Aorta (tissue), 5 donors: ENCODE results near the gene METRNL. TPM values are rescaled to one million over a fixed set of nuclear protein-coding genes. Genes with fewer than 3 reads are reported as not detected.

Experiments
- ATAC-seq: fragments of 200-7000 bp; cut with Tn5 transposase; one replicate; pipeline ENCODE4 v1.9.1; 2022; ENCODE audit warnings: moderate library complexity; ENCODE audit not compliant: low FRiP score
- DNase-seq, 2 donors: peaks; one replicate each; pipeline ENCODE4 v3.0.0-alpha.2; 2020
- H3K27ac ChIP-seq, 2 donors: one replicate each; pipeline ENCODE4 v1.5.1; 2013; ENCODE audit warnings: low read length in 2 of 2, mild to moderate bottlenecking in 2 of 2, moderate library complexity in 2 of 2, control low read depth in 1 of 2, inconsistent platforms in 1 of 2, low read depth in 1 of 2
- H3K27me3 ChIP-seq, 2 donors: one replicate each; pipeline ENCODE4 v1.6.1; 2013; ENCODE audit warnings: control low read depth in 1 of 2, low read length in 1 of 2, mild to moderate bottlenecking in 1 of 2, moderate library complexity in 1 of 2; ENCODE audit not compliant: insufficient read depth in 2 of 2, control insufficient read depth in 1 of 2
- H3K36me3 ChIP-seq, 2 donors: one replicate each; pipeline ENCODE4 v1.6.1; 2013; ENCODE audit warnings: control low read depth in 1 of 2, low read length in 1 of 2, mild to moderate bottlenecking in 1 of 2; ENCODE audit not compliant: insufficient read depth in 2 of 2, control insufficient read depth in 1 of 2
- H3K4me1 ChIP-seq, 2 donors: one replicate each; pipeline ENCODE4 v1.6.1; 2013; ENCODE audit warnings: low read length in 2 of 2, control low read depth in 1 of 2, mild to moderate bottlenecking in 1 of 2, moderate library complexity in 1 of 2; ENCODE audit not compliant: insufficient read depth in 2 of 2, control insufficient read depth in 1 of 2
- H3K4me3 ChIP-seq, 2 donors: one replicate each; pipeline ENCODE4 v1.5.1; 2013; ENCODE audit warnings: low read length in 2 of 2, control low read depth in 1 of 2, mild to moderate bottlenecking in 1 of 2
- H3K9me3 ChIP-seq: one replicate; pipeline ENCODE4 v1.6.1; 2013; ENCODE audit warnings: mild to moderate bottlenecking, low read length; ENCODE audit not compliant: control insufficient read depth
- WGBS, 2 donors: extraction: QIAGEN DNeasy Blood & Tissue Kit; methylation state at CpG; one replicate each; pipeline ENCODE4 v1.1.7; 2013; 5-methylcytosine and 5-hydroxymethylcytosine counted together
- intact Hi-C, 2 donors: fragments of 100-400 bp; cut with DNase I; formaldehyde crosslinking; loops; one replicate each; pipeline versions ENCODE4 v1.14.2 to v1.15.0; 2022
- polyA plus RNA-seq, 2 donors: library from polyadenylated mRNA; stranded (reverse); fragments of 200-250 nt; gene quantifications; one replicate each; pipeline ENCODE4 v1.2.3, GENCODE V29; 2013
- total RNA-seq, 2 donors: library from RNA; stranded (reverse); fragmentation: NEBNext Ultra II Directional; extraction: Animal tissue kit (Norgen Biotek cat#: 25700); gene quantifications; one replicate each; pipeline ENCODE4 v1.2.1, GENCODE V29; 2021
- donor health status: healthy with polysubstance abuse.
- donor health status: Bipolar disorder and iron deficiency.
- donor health status: DM: no; HTN: no; CAD: no.
- donor health status: DM: no; HTN: no; CAD: no.
- donor health status: DM: yes; HTN: yes; CAD: no.

METRNL gene
- total and polyA plus RNA-seq, 4 donors, result 35.3 to 176 (median 104) TPM

DNA sequence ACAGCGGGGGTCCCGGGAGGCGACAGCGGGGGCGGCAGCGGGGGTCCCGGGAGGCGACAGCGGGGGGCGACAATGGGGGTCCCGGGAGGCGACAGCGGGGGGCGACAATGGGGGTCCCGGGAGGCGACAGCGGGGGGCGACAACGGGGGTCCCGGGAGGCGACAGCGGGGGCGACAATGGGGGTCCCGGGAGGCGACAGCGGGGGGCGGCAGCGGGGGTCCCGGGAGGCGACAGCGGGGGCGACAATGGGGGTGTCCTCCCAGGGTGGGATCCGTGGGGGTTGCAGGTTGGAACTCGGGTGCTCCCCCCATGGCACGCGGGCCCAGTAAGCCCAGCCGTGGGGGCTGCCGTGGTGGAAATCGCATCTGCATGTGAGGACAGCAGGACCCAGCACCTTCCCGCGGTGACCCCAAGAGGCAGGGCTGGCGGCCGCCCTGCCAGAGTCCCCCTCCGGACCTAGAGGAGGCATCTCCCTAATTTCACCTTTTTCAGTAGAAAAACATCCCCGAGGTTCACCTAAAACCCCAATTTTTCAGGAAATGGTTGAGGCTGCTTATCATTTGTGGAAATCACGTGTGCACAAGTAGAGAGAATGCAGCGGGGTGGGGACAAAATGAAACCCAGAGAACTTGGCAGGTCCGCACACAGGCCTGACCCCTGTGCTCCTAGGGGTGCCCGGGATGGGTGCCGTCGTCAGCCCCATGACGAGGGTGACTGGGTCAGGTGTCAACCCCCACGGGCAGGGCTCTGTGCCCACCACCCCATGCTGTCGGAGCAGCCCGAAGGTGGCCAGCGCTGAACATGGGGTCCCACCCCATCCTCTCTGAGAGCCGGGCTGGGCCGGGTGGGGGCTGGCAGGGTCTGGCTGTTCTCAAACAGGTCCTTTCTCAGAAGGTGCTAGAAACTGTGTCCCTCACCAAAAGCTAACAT, 10.5 kb upstream of the METRNL start:
- 82 to 83% methylated on average over 53 to 58 of the region's 58 CpGs for WGBS, 2 donors
- intact Hi-C loops, result no loop called here
- no peak overlapping the region for H3K27ac ChIP-seq
- no peaks in the 10 kb centered on the region for H3K27me3 ChIP-seq
- H3K4me1 ChIP-seq, result no peaks in the 10 kb centered on the region
- ATAC-seq, result no peak
- H3K9me3 ChIP-seq, result no peaks in the 10 kb centered on the region
- H3K4me3 ChIP-seq, result no peak overlapping the region
- no peaks in the 10 kb centered on the region for H3K36me3 ChIP-seq
- DNase-seq, result peak; percentile 44 to 75

DNA sequence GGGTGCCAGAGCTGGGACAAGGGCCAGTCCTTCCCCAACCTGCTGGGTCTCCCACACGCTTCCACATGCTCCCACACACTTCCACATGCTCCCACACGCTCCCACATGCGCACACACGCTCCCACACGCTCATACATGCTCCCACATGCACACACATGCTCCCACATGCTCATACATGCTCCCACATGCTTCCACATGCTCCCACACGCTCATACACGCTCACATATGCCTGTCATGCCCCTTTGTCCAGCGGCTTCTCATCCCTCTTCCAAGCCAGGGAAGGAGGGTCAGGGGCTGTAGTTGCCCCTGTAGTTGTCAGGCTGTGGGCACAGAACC, 9.9 kb upstream of the METRNL start:
- 91 to 93% methylated on average over 8 of the region's 8 CpGs for WGBS, 2 donors
- DNase-seq, result no peak
- H3K27ac ChIP-seq, result no peak overlapping the region

DNA sequence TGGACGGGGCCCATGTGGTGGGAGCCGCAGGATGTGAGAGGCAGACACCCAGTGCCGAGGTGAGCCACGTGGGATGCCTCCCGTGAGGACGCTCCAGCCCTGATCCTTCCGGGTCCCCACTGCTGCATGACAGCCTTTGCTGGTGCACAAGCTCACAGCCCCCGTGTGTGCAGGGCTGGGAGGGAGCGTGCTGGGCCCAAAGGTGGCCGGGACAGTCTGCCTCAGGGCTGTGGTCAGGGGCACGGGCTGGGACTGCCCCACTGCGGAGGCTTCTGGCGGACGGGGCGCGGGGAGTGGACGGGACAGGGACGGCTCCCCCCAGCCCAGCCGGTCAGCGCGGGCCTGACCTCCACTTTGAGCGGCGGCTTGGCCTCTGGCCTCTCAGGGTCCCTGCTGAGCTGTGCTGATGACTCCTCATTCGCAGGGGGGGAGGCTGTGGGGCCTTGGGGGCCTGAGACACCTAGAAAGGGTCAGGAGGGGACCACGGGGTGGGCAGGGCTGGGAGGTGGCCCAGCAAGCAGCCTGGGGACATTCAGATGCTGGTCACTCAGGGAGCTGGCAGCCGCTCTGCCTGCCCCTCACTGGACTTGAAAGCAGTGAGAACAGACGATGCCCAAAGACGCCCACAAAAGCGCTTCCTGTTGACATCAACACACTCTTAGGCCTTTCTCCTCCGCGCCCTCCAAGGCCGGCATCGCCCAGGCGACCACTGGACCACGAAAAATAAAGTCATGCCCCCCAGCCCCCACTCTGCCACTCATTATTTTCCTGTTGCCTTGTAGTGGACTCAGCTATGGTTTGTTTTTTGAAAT, 9.3 kb upstream of the METRNL start:
- WGBS, 2 donors, result 86 to 91% methylated on average over 33 to 35 of the region's 35 CpGs
- ATAC-seq, result no peak

More for the DNA sequence above, 9.9 kb upstream of the METRNL start:
- H3K4me1 ChIP-seq, result no peaks in the 10 kb centered on the region
- no peaks in the 10 kb centered on the region for H3K36me3 ChIP-seq
- intact Hi-C loops, result no loop called here
- no peak overlapping the region for H3K4me3 ChIP-seq
- H3K9me3 ChIP-seq, result no peaks in the 10 kb centered on the region
- no peak for ATAC-seq
- H3K27me3 ChIP-seq, result no peaks in the 10 kb centered on the region

DNA sequence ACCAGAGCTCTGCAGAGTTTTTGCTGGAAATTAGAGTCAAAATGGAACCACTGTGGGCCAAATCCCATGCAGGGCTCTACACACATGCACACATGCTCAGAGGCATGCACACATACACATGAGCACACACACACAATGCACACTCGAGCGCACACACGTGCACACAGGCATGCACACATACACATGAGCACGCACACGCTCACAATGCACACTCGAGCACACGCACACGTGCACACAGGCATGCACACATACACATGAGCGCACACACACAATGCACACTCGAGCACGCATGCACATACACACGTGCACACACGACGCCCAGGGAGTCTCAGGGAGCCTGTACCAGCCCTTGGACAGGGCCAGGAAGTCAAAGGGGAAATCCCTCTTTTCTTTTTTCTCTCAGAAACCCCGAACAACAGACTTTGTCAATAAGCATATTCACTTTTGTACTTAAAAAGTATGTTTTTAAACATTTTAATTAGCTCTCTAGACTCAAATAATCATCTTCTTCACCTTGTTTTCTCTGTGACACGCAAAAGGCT, 8.5 kb upstream of the METRNL start:
- no peaks in the 10 kb centered on the region for H3K27me3 ChIP-seq
- H3K9me3 ChIP-seq, result no peaks in the 10 kb centered on the region
- DNase-seq (no peak), ATAC-seq (no peak)
- H3K4me3 ChIP-seq, result no peak overlapping the region
- no peaks in the 10 kb centered on the region for H3K4me1 ChIP-seq
- intact Hi-C loops, result no loop called here
- 94 to 95% methylated on average over 16 of the region's 16 CpGs for WGBS, 2 donors
- no peaks in the 10 kb centered on the region for H3K36me3 ChIP-seq
- no peak overlapping the region for H3K27ac ChIP-seq

More for the DNA sequence above, 9.3 kb upstream of the METRNL start:
- Histone ChIP-seq H3K9me3 (no peaks in the 10 kb centered on the region), H3K27me3 (no peaks in the 10 kb centered on the region), H3K4me1 (no peaks in the 10 kb centered on the region), H3K36me3 (no peaks in the 10 kb centered on the region), H3K4me3 (no peak overlapping the region), H3K27ac (no peak overlapping the region)
- intact Hi-C loops, result no loop called here
- DNase-seq, result peak in 1 of 2 donors; percentile 48

DNA sequence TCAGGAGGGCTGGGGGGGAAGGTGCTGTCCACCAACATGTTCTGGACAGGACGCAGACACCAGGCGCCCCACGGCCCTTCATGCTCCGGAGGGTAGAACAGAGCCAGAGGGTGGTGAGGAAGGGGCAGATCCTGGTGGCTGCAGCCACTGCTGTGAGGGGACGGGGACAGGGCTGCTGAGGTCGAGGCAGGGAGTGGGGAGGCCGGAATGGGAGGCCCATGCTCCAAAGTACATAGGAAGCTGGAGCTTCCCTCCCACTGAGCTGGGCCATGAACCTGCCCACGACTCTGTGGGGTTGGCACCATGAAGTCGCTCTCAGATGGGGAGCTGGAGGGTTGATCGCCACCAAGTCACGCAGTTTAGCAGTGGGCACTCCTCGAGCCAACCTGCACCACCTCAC, 8.0 kb upstream of the METRNL start:
- H3K27ac ChIP-seq, result no peak overlapping the region
- intact Hi-C loops, result no loop called here
- no peaks in the 10 kb centered on the region for H3K9me3 ChIP-seq
- DNase-seq (no peak), ATAC-seq (no peak)
- WGBS, 2 donors, result 92 to 97% methylated on average over 12 of the region's 12 CpGs
- H3K4me3 ChIP-seq, result no peak overlapping the region
- no peaks in the 10 kb centered on the region for H3K27me3 ChIP-seq
- no peaks in the 10 kb centered on the region for H3K36me3 ChIP-seq
- no peaks in the 10 kb centered on the region for H3K4me1 ChIP-seq

DNA sequence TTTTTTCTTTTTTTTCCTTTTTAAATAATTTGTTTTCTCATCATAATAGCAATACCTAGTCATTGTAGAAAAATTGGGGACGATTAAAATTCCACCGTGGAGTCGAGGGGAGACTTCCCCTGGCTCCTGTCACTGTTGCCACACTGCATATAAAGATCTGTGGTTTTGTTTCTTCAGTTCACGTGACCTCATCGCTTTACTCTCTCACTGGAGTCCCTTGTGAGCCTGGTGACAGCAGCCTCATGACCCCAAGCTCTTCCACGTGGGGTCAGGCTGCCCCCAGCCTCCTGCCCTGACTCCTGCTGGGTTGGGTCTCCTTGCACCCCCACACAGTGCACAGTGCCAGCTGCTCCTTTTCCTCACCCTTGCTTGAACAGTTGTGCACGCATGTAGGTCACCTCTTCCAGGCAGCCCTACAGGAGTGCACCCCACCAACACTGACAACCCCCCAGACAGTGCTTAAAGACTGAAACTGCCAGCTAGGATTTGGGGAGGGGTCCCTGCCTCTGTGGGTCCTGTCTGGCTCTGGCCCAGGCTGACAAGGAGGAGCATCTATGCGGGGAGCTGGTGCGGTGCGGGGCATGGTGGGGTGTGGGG, 7.3 kb upstream of the METRNL start:
- 81 to 83% methylated on average over 10 of the region's 10 CpGs for WGBS, 2 donors
- Histone ChIP-seq H3K27ac (no peak overlapping the region), H3K4me1 (no peaks in the 10 kb centered on the region), H3K4me3 (no peak overlapping the region), H3K27me3 (no peaks in the 10 kb centered on the region), H3K36me3 (no peaks in the 10 kb centered on the region), H3K9me3 (no peaks in the 10 kb centered on the region)
- ATAC-seq (no peak), DNase-seq (no peak)
- intact Hi-C loops, result no loop called here

DNA sequence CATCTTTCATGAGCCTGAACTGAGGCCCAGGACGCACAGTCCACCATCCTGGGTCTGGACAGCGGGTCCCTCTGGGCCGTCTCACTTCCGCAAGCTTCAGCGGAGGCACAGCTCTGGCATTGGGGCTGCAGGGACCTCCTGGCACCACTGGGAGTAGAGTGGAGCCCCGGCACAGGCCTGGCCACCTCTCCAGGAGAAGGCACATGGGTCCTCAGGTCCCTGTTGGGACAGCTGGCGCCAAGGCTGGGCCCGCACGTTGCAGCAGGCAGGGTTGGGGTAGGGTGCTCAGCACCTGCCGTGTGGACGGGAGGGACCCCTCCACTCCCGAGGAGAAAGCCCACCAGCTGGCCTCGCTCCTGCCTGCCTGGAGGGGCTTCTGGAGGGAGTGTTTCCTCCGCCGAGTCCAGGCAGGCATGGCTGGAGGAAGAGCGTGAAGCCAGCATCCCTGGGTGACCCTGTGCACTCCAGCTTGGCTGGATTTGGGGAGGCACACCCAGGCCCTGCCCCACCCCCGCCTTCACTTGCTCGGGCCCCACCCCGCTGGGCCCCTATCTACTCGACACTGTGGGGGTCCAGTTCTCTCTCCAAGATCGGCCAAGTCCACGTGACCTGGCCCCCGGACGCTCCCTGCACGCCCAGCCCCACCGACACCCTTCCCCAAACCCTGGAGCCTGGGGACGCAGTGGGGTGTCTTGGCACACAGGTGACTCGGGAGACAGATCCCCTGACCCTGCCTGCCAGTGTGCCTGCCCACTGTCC, 6.6 kb upstream of the METRNL start:
- Histone ChIP-seq H3K27me3 (no peaks in the 10 kb centered on the region), H3K36me3 (no peaks in the 10 kb centered on the region), H3K4me3 (no peak overlapping the region), H3K9me3 (no peaks in the 10 kb centered on the region), H3K4me1 (no peaks in the 10 kb centered on the region), H3K27ac (no peak overlapping the region)
- 89 to 92% methylated on average over 28 of the region's 28 CpGs for WGBS, 2 donors
- intact Hi-C loops, result no loop called here
- DNase-seq (no peak), ATAC-seq (no peak)

DNA sequence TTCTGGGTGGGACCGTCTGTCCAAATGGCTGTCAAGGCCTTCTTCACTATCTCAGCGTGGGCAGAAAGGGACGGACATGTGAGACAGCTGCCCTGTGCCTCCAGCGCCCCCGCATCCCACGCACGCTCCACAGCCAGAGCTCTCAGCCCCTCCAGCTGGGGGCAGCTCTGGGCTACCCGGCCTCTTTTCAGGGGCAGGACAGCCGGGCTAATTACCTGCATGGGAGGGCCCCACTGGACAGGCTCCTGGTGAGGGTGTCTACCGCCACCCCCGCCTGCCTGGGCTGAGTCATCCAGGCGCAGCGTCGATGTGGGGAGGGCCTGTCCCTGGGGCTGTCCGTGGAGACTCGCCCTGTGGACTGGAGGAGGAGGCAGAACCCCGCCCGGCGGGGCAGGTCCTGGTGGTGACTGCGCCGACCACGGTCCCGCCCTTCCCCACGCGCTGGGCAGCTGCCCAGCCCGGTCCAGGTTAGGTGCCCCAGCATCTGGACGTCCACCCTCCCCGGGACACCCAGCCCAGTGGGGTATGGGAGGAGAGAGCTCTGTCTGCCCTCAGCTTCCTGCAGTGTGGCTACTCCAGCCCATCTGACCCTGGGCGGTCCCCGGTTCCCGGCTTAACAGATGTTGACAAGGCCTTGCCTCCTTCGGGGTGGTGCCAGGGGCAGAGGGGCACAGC, 5.9 kb upstream of the METRNL start:
- ATAC-seq (no peak), DNase-seq (no peak)
- intact Hi-C loops, result no loop called here

More for the DNA sequence above, 5.9 kb upstream of the METRNL start:
- H3K4me1 ChIP-seq, result no peaks in the 10 kb centered on the region
- H3K9me3 ChIP-seq, result no peaks in the 10 kb centered on the region
- H3K27me3 ChIP-seq, result no peaks in the 10 kb centered on the region
- 89 to 93% methylated on average over 32 of the region's 32 CpGs for WGBS, 2 donors
- no peak overlapping the region for H3K4me3 ChIP-seq
- no peak overlapping the region for H3K27ac ChIP-seq
- no peaks in the 10 kb centered on the region for H3K36me3 ChIP-seq
